Panc1 (cell line): ENCODE data around the gene ROBO1. TPM values are rescaled to one million over a fixed set of nuclear protein-coding genes. Genes with fewer than 3 reads are reported as not detected.

Experiments used
- ATAC-seq: fragments of 200-7000 bp; cut with Tn5 transposase; 2 replicates; pipeline ENCODE4 v1.9.1; 2020; ENCODE audit warnings: mild to moderate bottlenecking, moderate library complexity
- BruUV-seq: library from RNA; stranded (reverse); fragments of 400-500 nt; replicated peaks from 2 replicates; lab custom pipeline; 2021; lab: Mats Ljungman, UMichigan
- CTCF ChIA-PET: fragments of 300-600 bp; sonication (Branson Sonifier 250); formaldehyde crosslinking; loops from one replicate; lab custom pipeline; 2022; ENCODE audit warnings: antibody characterized with exemption; lab: Charles Lee
- POLR2A ChIA-PET: fragments of 300-600 bp; sonication (Branson Sonifier 250); formaldehyde crosslinking; loops from one replicate; lab custom pipeline; 2022; ENCODE audit warnings: antibody characterized with exemption; lab: Charles Lee
- DNase-seq: peaks from one replicate; pipeline ENCODE4 v3.0.0-alpha.2; 2010; ENCODE audit warnings: low read depth, low spot score
- H3K27ac ChIP-seq: 2 replicates; pipeline ENCODE4 v1.5.1; 2011; ENCODE audit warnings: mild to moderate bottlenecking, low read length, inconsistent platforms
- H3K27me3 ChIP-seq: fragments of 200-500 bp; sonication (Bioruptor generic); 2 replicates; pipeline ENCODE4 v1.6.0; 2014; ENCODE audit warnings: low read length, inconsistent platforms; ENCODE audit not compliant: control insufficient read depth, insufficient read depth
- H3K36me3 ChIP-seq: fragments of 200-500 bp; sonication (Bioruptor generic); 2 replicates; pipeline ENCODE4 v1.5.1; 2014; ENCODE audit warnings: inconsistent platforms, mild to moderate bottlenecking, low read length, moderate library complexity; ENCODE audit not compliant: control insufficient read depth, insufficient read depth
- H3K4me1 ChIP-seq: 2 replicates; pipeline ENCODE4 v1.5.1; 2011; ENCODE audit warnings: inconsistent platforms, mild to moderate bottlenecking, low read length, moderate library complexity; ENCODE audit not compliant: control insufficient read depth, insufficient read depth
- H3K4me3 ChIP-seq, 2 experiments: 2 replicates each; pipeline ENCODE4 v1.5.1; 2011 to 2012; ENCODE audit warnings: low read depth in 2 of 2, low read length in 2 of 2, mild to moderate bottlenecking in 2 of 2, inconsistent platforms in 1 of 2, moderate library complexity in 1 of 2
- H3K9me3 ChIP-seq: fragments of 200-500 bp; sonication (Bioruptor generic); 2 replicates; pipeline ENCODE4 v1.5.1; 2014; ENCODE audit warnings: low read depth, mild to moderate bottlenecking, inconsistent platforms, low read length, moderate library complexity; ENCODE audit not compliant: control insufficient read depth, insufficient read depth
- POLR2AphosphoS5 ChIP-seq: IDR thresholded peaks from 2 replicates; pipeline ENCODE4 v1.6.1; 2012; ENCODE audit warnings: mild to moderate bottlenecking, low read depth, low read length, moderate library complexity
- SIN3A ChIP-seq: IDR thresholded peaks from 2 replicates; pipeline ENCODE4 v1.6.1; 2012; ENCODE audit warnings: low read depth, mild to moderate bottlenecking, low read length, moderate library complexity, borderline replicate concordance; ENCODE audit not compliant: insufficient read depth
- TCF7L2 ChIP-seq: IDR thresholded peaks from 2 replicates; pipeline ENCODE4 v1.6.1; 2011; ENCODE audit warnings: mild to moderate bottlenecking, low read depth, low read length, inconsistent platforms
- in situ Hi-C: cut with HindIII; loops from 2 replicates; pipeline ENCODE4 v1.10.0; 2016; ENCODE audit warnings: low sequenced_read_pairs, low pct_unique_long_range_greater_than_20kb
- intact Hi-C: fragments of 100-400 bp; cut with micrococcal nuclease; formaldehyde crosslinking; loops from one replicate; pipeline ENCODE4 v1.10.0; 2022; ENCODE audit not compliant: unreplicated experiment
- total RNA-seq: library from RNA; stranded (reverse); gene quantifications from one replicate; pipeline ENCODE4 v1.2.1, GENCODE V29; 2021; ENCODE audit not compliant: unreplicated experiment
- TF ChIP-seq, protein P1 (sequence below): fragments of 450-650 bp; IDR thresholded peaks from 2 replicates; pipeline ENCODE4 v1.5.1; 2017; ENCODE audit warnings: mild to moderate bottlenecking
- TF ChIP-seq, protein P2 (sequence below), 2 experiments: IDR thresholded peaks; 2 replicates each; pipeline ENCODE4 v1.6.1; 2011 to 2012; ENCODE audit warnings: low read depth in 2 of 2, control low read depth in 1 of 2, low read length in 1 of 2, mild to moderate bottlenecking in 1 of 2, moderate library complexity in 1 of 2; ENCODE audit not compliant: insufficient read depth in 1 of 2

ROBO1 gene
- total RNA-seq, 1 experiment from 2014 or later: 61.6 TPM

DNA sequence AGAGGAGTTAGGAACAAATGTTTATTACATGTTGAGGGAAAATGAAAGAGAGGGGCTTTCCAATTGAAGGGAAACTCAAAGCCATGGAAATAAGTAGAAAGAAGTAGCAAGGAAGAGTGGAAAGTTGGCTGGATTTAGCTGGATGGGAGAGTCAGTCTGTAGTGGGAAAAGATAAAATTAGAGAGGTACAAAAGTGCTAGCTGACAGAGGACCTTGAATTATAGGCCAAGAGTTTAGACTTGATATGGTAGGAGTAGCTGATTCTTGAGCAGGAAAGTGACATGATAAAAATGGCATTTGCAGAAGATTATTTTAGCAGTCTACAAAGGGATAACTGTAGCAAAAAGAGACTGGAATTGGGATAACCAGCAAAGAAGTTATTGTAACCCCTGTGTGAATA is 425.8 kb downstream of the ROBO1 start:
- ATAC-seq (no peak), DNase-seq (no peak)
- Histone ChIP-seq H3K9me3 (no peaks in the 10 kb centered on the region), H3K4me3 (no peak overlapping the region), H3K27me3 (no peaks in the 10 kb centered on the region), H3K27ac (no peak overlapping the region), H3K36me3 (no peaks in the 10 kb centered on the region), H3K4me1 (no peaks in the 10 kb centered on the region)
- intact Hi-C loops: no loop called here
- ChIA-PET POLR2A (no interaction called here), CTCF (no interaction called here)
- no TSS peak for BruUV-seq
- in situ Hi-C loops: no loop called here
- TF ChIP-seq, protein P1, sequence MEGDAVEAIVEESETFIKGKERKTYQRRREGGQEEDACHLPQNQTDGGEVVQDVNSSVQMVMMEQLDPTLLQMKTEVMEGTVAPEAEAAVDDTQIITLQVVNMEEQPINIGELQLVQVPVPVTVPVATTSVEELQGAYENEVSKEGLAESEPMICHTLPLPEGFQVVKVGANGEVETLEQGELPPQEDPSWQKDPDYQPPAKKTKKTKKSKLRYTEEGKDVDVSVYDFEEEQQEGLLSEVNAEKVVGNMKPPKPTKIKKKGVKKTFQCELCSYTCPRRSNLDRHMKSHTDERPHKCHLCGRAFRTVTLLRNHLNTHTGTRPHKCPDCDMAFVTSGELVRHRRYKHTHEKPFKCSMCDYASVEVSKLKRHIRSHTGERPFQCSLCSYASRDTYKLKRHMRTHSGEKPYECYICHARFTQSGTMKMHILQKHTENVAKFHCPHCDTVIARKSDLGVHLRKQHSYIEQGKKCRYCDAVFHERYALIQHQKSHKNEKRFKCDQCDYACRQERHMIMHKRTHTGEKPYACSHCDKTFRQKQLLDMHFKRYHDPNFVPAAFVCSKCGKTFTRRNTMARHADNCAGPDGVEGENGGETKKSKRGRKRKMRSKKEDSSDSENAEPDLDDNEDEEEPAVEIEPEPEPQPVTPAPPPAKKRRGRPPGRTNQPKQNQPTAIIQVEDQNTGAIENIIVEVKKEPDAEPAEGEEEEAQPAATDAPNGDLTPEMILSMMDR: no peak
- TF ChIP-seq, protein P2, sequence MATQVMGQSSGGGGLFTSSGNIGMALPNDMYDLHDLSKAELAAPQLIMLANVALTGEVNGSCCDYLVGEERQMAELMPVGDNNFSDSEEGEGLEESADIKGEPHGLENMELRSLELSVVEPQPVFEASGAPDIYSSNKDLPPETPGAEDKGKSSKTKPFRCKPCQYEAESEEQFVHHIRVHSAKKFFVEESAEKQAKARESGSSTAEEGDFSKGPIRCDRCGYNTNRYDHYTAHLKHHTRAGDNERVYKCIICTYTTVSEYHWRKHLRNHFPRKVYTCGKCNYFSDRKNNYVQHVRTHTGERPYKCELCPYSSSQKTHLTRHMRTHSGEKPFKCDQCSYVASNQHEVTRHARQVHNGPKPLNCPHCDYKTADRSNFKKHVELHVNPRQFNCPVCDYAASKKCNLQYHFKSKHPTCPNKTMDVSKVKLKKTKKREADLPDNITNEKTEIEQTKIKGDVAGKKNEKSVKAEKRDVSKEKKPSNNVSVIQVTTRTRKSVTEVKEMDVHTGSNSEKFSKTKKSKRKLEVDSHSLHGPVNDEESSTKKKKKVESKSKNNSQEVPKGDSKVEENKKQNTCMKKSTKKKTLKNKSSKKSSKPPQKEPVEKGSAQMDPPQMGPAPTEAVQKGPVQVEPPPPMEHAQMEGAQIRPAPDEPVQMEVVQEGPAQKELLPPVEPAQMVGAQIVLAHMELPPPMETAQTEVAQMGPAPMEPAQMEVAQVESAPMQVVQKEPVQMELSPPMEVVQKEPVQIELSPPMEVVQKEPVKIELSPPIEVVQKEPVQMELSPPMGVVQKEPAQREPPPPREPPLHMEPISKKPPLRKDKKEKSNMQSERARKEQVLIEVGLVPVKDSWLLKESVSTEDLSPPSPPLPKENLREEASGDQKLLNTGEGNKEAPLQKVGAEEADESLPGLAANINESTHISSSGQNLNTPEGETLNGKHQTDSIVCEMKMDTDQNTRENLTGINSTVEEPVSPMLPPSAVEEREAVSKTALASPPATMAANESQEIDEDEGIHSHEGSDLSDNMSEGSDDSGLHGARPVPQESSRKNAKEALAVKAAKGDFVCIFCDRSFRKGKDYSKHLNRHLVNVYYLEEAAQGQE (IDR thresholded peaks at IDR 0.05; ENCODE audit: insufficient read depth in 1 of 2, low read depth in 2 of 2, low read length in 1 of 2): no peak
- TF ChIP-seq TCF7L2 (no peak), SIN3A (no peak), POLR2AphosphoS5 (no peak)

DNA sequence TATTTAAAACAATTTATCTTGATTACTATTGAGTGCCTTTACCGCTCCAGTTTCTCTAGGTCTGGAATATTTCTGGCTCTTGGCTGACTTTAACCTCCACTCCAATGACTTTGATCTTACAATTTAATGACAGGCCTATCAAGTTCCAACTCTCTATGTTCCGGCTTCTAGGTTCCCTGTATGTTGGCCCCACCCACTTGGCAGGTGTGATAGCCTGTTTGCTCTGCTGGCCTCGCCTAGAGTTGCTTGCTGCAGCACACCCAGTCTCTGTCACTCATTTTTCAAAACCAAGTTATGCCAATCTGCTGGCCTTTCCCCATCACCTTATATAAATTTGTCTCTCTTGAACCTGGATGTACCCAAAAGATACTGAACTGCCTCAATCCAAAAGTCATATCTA is 428.0 kb downstream of the ROBO1 start:
- BruUV-seq: no TSS peak
- ChIA-PET CTCF (no interaction called here), POLR2A (no interaction called here)
- Histone ChIP-seq H3K27me3 (no peaks in the 10 kb centered on the region), H3K4me3 (no peak overlapping the region), H3K36me3 (no peaks in the 10 kb centered on the region), H3K27ac (no peak overlapping the region), H3K9me3 (no peaks in the 10 kb centered on the region), H3K4me1 (no peaks in the 10 kb centered on the region)
- intact Hi-C loops (no loop called here), in situ Hi-C loops (no loop called here)
- DNase-seq (no peak), ATAC-seq (no peak)
- TF ChIP-seq POLR2AphosphoS5: no peak

- H3K9me3 ChIP-seq: no peaks in the 10 kb centered on the region
- H3K27ac ChIP-seq: no peak overlapping the region
- no peaks in the 10 kb centered on the region for H3K4me1 ChIP-seq
- no peaks in the 10 kb centered on the region for H3K27me3 ChIP-seq
- ChIA-PET POLR2A (no interaction called here), CTCF (no interaction called here)
- no peaks in the 10 kb centered on the region for H3K36me3 ChIP-seq
- TF ChIP-seq, protein P2 (IDR thresholded peaks at IDR 0.05; ENCODE audit: insufficient read depth in 1 of 2, low read depth in 2 of 2, low read length in 1 of 2): no peak
- BruUV-seq: no TSS peak
- intact Hi-C loops: no loop called here
- ATAC-seq (no peak), DNase-seq (no peak)
- no peak overlapping the region for H3K4me3 ChIP-seq
- in situ Hi-C loops: no loop called here
Observed at GRCh38 chr3:79337798-79338197, 430.0 kb downstream of the ROBO1 start.
